ENCODE results near the gene LCT. TPM values are rescaled to one million over a fixed set of nuclear protein-coding genes. Genes with fewer than 3 reads are reported as not detected.

The LCT gene
- total RNA-seq: under 0.01 TPM in 2 replicates

DNA sequence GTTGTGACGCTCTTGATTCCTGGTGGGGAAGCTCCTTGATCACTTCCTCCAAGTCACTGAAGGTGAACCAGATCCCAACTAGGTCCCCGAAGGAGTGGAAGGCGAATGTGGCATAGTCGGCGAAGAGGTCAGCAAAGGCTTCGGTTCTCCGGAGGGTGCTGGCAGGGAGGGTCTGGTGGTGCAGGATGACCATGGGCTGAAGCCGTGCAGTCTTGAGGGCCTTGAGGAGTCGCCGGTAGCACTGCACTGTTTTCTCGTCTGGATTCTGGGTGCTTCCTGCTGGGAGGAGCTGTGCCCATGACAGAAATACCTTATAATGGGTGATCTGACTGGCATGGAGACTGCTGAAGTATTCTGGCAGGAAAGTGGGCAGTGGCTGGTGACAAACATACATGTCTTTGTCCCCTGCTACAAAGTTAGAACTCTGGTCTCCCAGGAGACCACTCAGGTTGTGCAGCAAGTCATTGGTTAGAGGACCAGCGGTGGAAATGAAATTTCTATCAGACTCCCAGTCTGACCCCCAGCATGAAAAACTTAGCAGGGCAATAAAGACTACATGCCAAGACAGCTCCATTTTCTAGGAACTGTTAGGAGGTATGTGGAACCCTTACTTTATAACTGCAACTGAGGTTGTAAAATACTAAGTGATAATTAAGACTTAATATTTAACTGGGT, at the start of gene LCT:
Gene LCT, minus strand, starts transcription at position 589 of the 675 bp plus-strand sequence. Its CDS starts 15 bp downstream, at position 574.

GRCh38 chr2:135876066-135876711, 39.2 kb upstream of the LCT start, which contains the start of gene MCM6:
MCM6 (minus strand) TSS chr2:135876443; CDS start chr2:135876365, 78 bp downstream.

DNA sequence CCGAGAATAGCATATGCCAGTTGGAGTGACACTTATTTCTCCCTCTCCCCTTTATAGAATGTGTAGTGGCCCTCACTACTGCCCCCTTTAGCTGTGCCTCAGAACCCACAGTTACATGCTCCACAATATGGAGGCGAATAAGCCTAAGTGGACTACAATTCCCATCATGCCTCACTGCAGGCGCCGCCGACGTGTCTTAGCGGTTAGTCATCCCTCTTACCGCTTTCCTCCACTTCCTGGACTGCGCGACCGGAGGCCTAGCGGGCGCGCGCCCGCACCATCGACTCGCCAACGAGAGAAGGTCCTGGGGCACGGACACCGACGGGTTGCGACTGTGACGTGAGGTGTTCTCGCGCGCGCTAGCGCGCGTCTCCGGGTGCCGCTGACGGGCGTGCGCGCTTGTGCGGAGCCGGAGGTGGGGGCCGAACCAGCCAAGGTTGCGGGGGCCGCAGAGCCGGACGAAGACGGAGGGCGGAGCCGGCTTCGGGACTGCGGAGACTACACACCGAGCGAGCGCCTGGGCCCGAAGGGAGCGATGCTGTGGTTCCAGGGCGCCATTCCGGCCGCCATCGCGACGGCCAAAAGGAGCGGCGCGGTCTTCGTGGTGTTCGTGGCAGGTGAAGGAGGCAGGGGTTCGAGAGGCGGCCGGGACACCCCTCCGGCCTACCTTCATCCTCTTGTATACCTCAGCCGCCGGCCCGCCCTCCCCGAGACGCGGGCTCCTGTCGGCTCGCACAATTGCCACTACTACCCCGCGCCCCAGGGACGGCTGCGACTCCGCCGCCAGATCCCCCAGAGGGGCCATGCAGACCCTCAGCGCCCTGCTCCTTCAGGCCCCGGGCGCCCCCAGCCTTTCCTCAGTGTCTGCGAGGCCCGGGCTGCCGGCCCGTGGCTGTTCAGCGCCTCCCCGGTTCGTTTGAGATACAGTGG, 95.3 kb downstream of the LCT start, which contains the start of gene UBXN4:
Gene UBXN4, plus strand, starts transcription at position 461 of the 930 bp plus-strand sequence. Its CDS starts 75 bp downstream, at position 536.

Other genes with a start within 250 kb of the LCT start
- 60.4 and 69.6 TPM in 2 replicates for gene UBXN4, start 95.3 kb downstream of the LCT start, total RNA-seq
- gene MCM6, start 39.3 kb upstream of the LCT start, total RNA-seq: 7.9 and 14.6 TPM in 2 replicates
- 40.1 and 66.7 TPM in 2 replicates for gene DARS1, start 148.4 kb upstream of the LCT start, total RNA-seq

Measured in dermis lymphatic vessel endothelial cell (primary cell).